ENCODE measurements around the gene LRRC8A. TPM values are rescaled to one million over a fixed set of nuclear protein-coding genes. Genes with fewer than 3 reads are reported as not detected.
"Not testable (repeated sequence)": the region's sequence is repeated elsewhere in the genome, so short reads cannot be mapped to it uniquely, and the experiment has no call there.

The LRRC8A gene
- polyA plus RNA-seq, 1 donor (not counting 4 experiments of a cell fraction or from before 2014, with no cell fraction given) = 88.3 TPM

DNA sequence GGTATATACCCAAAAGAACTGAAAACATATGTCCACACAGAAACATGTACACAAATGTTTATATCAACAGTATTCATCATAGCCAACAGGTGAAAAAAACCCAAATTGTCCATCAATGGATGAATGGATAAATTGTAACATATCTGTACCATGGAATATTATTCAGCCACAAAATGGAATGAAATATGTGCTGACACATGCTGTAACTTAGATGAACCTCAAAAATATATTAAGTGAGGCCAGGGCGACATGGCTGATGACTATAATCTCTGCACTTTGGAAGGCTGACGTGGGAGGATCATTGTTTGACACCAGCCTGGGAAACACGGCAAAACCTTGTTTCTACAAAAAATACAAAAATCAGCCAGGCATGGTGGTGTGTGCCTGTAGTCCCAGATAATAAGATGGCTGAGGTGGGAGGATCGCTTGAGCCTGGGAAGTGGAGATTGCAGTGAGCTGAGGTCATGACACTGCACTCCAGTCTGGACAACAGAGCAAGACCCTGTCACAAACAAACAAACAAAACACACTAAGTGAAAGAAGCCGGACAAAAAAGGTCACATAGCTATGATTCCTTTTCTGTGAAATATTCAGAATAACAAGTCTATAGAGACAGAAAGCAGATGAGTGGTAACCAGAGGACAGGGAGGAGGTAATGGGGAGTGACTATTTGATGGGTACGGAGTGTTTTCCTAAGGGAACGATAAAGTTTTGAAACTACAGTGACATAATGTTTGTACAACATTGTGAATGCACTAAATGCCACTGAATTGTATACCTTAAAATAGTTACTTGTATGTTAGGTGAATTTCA lies 11.6 kb upstream of the LRRC8A start:
- no peaks in the 10 kb centered on the region for H3K79me2 ChIP-seq (ENCODE audit: control insufficient read depth, insufficient read depth, low read length)
- no peak overlapping the region for H3K4me2 ChIP-seq (ENCODE audit: control insufficient read depth, extremely low read depth, insufficient read depth, low read depth, low read length)
- H3K4me3 ChIP-seq (ENCODE audit: control insufficient read depth in 2 of 3, extremely low read depth in 1 of 3, insufficient read depth in 2 of 3, low read depth in 1 of 3, low read length in 3 of 3) = no peak overlapping the region
- TF ChIP-seq, protein P1, sequence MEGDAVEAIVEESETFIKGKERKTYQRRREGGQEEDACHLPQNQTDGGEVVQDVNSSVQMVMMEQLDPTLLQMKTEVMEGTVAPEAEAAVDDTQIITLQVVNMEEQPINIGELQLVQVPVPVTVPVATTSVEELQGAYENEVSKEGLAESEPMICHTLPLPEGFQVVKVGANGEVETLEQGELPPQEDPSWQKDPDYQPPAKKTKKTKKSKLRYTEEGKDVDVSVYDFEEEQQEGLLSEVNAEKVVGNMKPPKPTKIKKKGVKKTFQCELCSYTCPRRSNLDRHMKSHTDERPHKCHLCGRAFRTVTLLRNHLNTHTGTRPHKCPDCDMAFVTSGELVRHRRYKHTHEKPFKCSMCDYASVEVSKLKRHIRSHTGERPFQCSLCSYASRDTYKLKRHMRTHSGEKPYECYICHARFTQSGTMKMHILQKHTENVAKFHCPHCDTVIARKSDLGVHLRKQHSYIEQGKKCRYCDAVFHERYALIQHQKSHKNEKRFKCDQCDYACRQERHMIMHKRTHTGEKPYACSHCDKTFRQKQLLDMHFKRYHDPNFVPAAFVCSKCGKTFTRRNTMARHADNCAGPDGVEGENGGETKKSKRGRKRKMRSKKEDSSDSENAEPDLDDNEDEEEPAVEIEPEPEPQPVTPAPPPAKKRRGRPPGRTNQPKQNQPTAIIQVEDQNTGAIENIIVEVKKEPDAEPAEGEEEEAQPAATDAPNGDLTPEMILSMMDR (optimal IDR thresholded peaks at IDR 0.05 in 1 of 3, IDR thresholded peaks at IDR 0.05 in 1 of 3, conservative IDR thresholded peaks at IDR 0.05 in 1 of 3; ENCODE audit: extremely low read depth in 1 of 3, insufficient read depth in 2 of 3, low read length in 3 of 3) = no peak
- FAIRE-seq (no peak), DNase-seq (ENCODE audit: low read depth, low spot score) (no peak)
- H3K27ac ChIP-seq (ENCODE audit: control insufficient read depth, insufficient read depth, low read length) = no peak overlapping the region
- no peaks in the 10 kb centered on the region for H3K9me3 ChIP-seq (ENCODE audit: control insufficient read depth, low read depth, low read length)
- no peaks in the 10 kb centered on the region for H3K27me3 ChIP-seq (ENCODE audit: control insufficient read depth, extremely low read depth, insufficient read depth, low read length)
- H3K9ac ChIP-seq (ENCODE audit: control insufficient read depth, extremely low read depth, insufficient read depth, low read length) = no peak overlapping the region
- H4K20me1 ChIP-seq (ENCODE audit: control insufficient read depth, extremely low read depth, insufficient read depth, low read length) = no peaks in the 10 kb centered on the region
- dilution Hi-C loops (cut with MboI; ENCODE audit: extremely low pct_ligation_motif_present, low sequenced_read_pairs) = no loop called here
- H2AFZ ChIP-seq (ENCODE audit: control insufficient read depth, low read length) = no peak overlapping the region
- H3K4me1 ChIP-seq (ENCODE audit: control insufficient read depth, extremely low read depth, insufficient read depth, low read length) = peaks cover 4% of the 10 kb centered on the region
- H3K9me1 ChIP-seq (ENCODE audit: control insufficient read depth, extremely low read depth, insufficient read depth, low read length) = no peaks in the 10 kb centered on the region
- no peaks in the 10 kb centered on the region for H3K36me3 ChIP-seq (ENCODE audit: control insufficient read depth in 2 of 2, extremely low read depth in 1 of 2, insufficient read depth in 2 of 2, low read length in 2 of 2)

DNA sequence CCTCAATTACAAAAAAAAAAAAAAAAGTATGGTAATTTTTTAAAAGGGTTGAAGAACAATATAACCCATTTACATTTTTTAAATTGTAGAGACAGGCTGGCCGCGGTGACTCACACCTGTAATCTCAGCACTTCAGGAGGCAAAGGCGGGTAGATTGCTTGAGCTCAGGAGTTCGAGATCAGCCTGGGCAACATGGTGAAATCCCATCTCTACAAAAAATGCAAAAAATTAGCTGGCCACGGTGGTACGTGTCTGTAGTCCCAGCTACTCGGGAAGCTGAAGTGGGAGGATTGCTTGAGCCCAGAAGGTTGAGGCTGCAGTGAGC lies 11.0 kb upstream of the LRRC8A start:
- dilution Hi-C loops (cut with MboI; ENCODE audit: extremely low pct_ligation_motif_present, low sequenced_read_pairs); FAIRE-seq: not testable (repeated sequence)

DNA sequence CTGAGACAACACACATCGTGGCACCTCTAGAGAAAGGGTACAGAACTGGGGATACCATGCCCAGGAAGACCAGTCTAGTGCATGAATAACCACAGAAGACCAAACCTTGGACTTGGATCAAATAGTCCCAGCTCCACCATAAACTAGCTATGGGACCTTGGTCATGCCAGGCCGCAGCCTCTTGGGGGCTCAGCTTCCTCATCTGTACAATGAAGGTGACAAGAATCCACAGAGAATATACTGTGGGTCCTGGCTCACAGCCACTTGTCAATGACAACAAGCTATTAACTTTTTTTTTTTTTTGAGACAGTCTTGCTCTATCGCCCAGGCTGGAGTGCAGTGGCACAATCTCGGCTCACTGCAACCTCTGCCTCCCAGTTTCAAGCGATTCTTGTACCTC lies 4.1 kb upstream of the LRRC8A start:
- Histone ChIP-seq H3K4me2 (ENCODE audit: control insufficient read depth, extremely low read depth, insufficient read depth, low read depth, low read length) (no peak overlapping the region), H3K36me3 (ENCODE audit: control insufficient read depth in 2 of 2, extremely low read depth in 1 of 2, insufficient read depth in 2 of 2, low read length in 2 of 2) (peaks cover 0 to 3% of the 10 kb centered on the region in 2 experiments), H3K9me3 (ENCODE audit: control insufficient read depth, low read depth, low read length) (no peaks in the 10 kb centered on the region), H2AFZ (ENCODE audit: control insufficient read depth, low read length) (no peak overlapping the region), H3K79me2 (ENCODE audit: control insufficient read depth, insufficient read depth, low read length) (peaks cover 46% of the 10 kb centered on the region), H4K20me1 (ENCODE audit: control insufficient read depth, extremely low read depth, insufficient read depth, low read length) (no peaks in the 10 kb centered on the region), H3K27me3 (ENCODE audit: control insufficient read depth, extremely low read depth, insufficient read depth, low read length) (no peaks in the 10 kb centered on the region), H3K4me3 (ENCODE audit: control insufficient read depth in 2 of 3, extremely low read depth in 1 of 3, insufficient read depth in 2 of 3, low read depth in 1 of 3, low read length in 3 of 3) (no peak overlapping the region), H3K9me1 (ENCODE audit: control insufficient read depth, extremely low read depth, insufficient read depth, low read length) (no peaks in the 10 kb centered on the region), H3K9ac (ENCODE audit: control insufficient read depth, extremely low read depth, insufficient read depth, low read length) (no peak overlapping the region), H3K27ac (ENCODE audit: control insufficient read depth, insufficient read depth, low read length) (no peak overlapping the region), H3K4me1 (ENCODE audit: control insufficient read depth, extremely low read depth, insufficient read depth, low read length) (peaks cover 23% of the 10 kb centered on the region)
- DNase-seq (ENCODE audit: low read depth, low spot score) (no peak), FAIRE-seq (no peak)
- no peak for TF ChIP-seq EZH2 (IDR thresholded peaks at IDR 0.05; ENCODE audit: low read length)
- dilution Hi-C loops (cut with MboI; ENCODE audit: extremely low pct_ligation_motif_present, low sequenced_read_pairs) = no loop called here

More for the DNA sequence above, 11.0 kb upstream of the LRRC8A start:
- H3K9ac ChIP-seq (ENCODE audit: control insufficient read depth, extremely low read depth, insufficient read depth, low read length); H3K9me3 ChIP-seq (ENCODE audit: control insufficient read depth, low read depth, low read length); H3K9me1 ChIP-seq (ENCODE audit: control insufficient read depth, extremely low read depth, insufficient read depth, low read length); H3K4me1 ChIP-seq (ENCODE audit: control insufficient read depth, extremely low read depth, insufficient read depth, low read length); H3K79me2 ChIP-seq (ENCODE audit: control insufficient read depth, insufficient read depth, low read length); H3K4me2 ChIP-seq (ENCODE audit: control insufficient read depth, extremely low read depth, insufficient read depth, low read depth, low read length); H3K4me3 ChIP-seq (ENCODE audit: control insufficient read depth in 2 of 3, extremely low read depth in 1 of 3, insufficient read depth in 2 of 3, low read depth in 1 of 3, low read length in 3 of 3); H3K27me3 ChIP-seq (ENCODE audit: control insufficient read depth, extremely low read depth, insufficient read depth, low read length); H4K20me1 ChIP-seq (ENCODE audit: control insufficient read depth, extremely low read depth, insufficient read depth, low read length); H2AFZ ChIP-seq (ENCODE audit: control insufficient read depth, low read length); H3K36me3 ChIP-seq (ENCODE audit: control insufficient read depth in 2 of 2, extremely low read depth in 1 of 2, insufficient read depth in 2 of 2, low read length in 2 of 2); DNase-seq (ENCODE audit: low read depth, low spot score); H3K27ac ChIP-seq (ENCODE audit: control insufficient read depth, insufficient read depth, low read length): not testable (repeated sequence)
